Measurements from ENCODE around the gene AGPAT2. TPM values are rescaled to one million over a fixed set of nuclear protein-coding genes. Genes with fewer than 3 reads are reported as not detected.

Gene AGPAT2
- total RNA-seq, 1 donor from 2014 or later, result 213 TPM

- DNase-seq (ENCODE audit: low spot score), result peak; percentile 69
- ATAC-seq, result peak; percentile 29
Observed at GRCh38 chr9:136629879-136630661, 57.2 kb downstream of the AGPAT2 start.

- no peak for DNase-seq (ENCODE audit: low spot score)
- no peak for ATAC-seq
Observed at GRCh38 chr9:136629001-136629878, 58.0 kb downstream of the AGPAT2 start.

- DNase-seq (ENCODE audit: low spot score) (peak; percentile 46), ATAC-seq (no peak)
Observed at GRCh38 chr9:136628268-136628667, 59.0 kb downstream of the AGPAT2 start.

- no peak for ATAC-seq
- DNase-seq (ENCODE audit: low spot score), result peak; percentile 47
Observed at GRCh38 chr9:136627703-136628102, 59.6 kb downstream of the AGPAT2 start.

GRCh38 chr9:136626740-136627642 is 60.3 kb downstream of the AGPAT2 start:
- peak; percentile 92 for DNase-seq (ENCODE audit: low spot score)
- ATAC-seq, result peak; percentile 64

- DNase-seq (ENCODE audit: low spot score) (peak; percentile 94), ATAC-seq (peak; percentile 65)
Observed at GRCh38 chr9:136626066-136626725, 61.1 kb downstream of the AGPAT2 start.

- ATAC-seq (peak; percentile 62), DNase-seq (ENCODE audit: low spot score) (peak; percentile 98)
Observed at GRCh38 chr9:136625101-136626065, 61.9 kb downstream of the AGPAT2 start.

GRCh38 chr9:136624184-136624951 is 62.9 kb downstream of the AGPAT2 start:
- DNase-seq (ENCODE audit: low spot score), result no peak
- ATAC-seq, result no peak

GRCh38 chr9:136623842-136624183 is 63.4 kb downstream of the AGPAT2 start:
- DNase-seq (ENCODE audit: low spot score), result no peak

More at GRCh38 chr9:136623842-136624183, 63.4 kb downstream of the AGPAT2 start:
- no peak for ATAC-seq

Other genes with a start within 250 kb of the AGPAT2 start
- gene INPP5E, start 247.6 kb downstream of the AGPAT2 start, total RNA-seq, result 8.8 TPM
- 71.8 TPM for gene SEC16A, start 204.4 kb downstream of the AGPAT2 start, total RNA-seq
- gene NOTCH1, start 141.4 kb downstream of the AGPAT2 start, total RNA-seq, result 31.9 TPM
- 42.3 TPM for gene EGFL7, start 24.5 kb downstream of the AGPAT2 start, total RNA-seq
- gene DIPK1B, start 25.1 kb upstream of the AGPAT2 start, total RNA-seq, result 3.0 TPM
- 0.15 TPM for gene LCN10, start 55.5 kb upstream of the AGPAT2 start, total RNA-seq
- gene LCN6, start 61.1 kb upstream of the AGPAT2 start, total RNA-seq, result not detected
- not detected for gene LCN8, start 70.8 kb upstream of the AGPAT2 start, total RNA-seq
- not detected for gene LCN15, start 77.1 kb upstream of the AGPAT2 start, total RNA-seq
- 55.1 TPM for gene TMEM141, start 103.9 kb upstream of the AGPAT2 start, total RNA-seq
- 0.75 TPM for gene CCDC183, start 108.9 kb upstream of the AGPAT2 start, total RNA-seq
- 18.4 TPM for gene RABL6, start 120.5 kb upstream of the AGPAT2 start, total RNA-seq
- 4.1 TPM for gene AJM1, start 155.0 kb upstream of the AGPAT2 start, total RNA-seq
- gene PHPT1, start 162.0 kb upstream of the AGPAT2 start, total RNA-seq, result 58.2 TPM
- 28.6 TPM for gene MAMDC4, start 164.9 kb upstream of the AGPAT2 start, total RNA-seq
- 232 TPM for gene EDF1, start 178.9 kb upstream of the AGPAT2 start, total RNA-seq
- gene TRAF2, start 199.1 kb upstream of the AGPAT2 start, total RNA-seq, result 7.4 TPM

Measured in left lobe of liver (tissue), 2 donors.